ENCODE data around the gene TEAD1.

Gene TEAD1

DNA sequence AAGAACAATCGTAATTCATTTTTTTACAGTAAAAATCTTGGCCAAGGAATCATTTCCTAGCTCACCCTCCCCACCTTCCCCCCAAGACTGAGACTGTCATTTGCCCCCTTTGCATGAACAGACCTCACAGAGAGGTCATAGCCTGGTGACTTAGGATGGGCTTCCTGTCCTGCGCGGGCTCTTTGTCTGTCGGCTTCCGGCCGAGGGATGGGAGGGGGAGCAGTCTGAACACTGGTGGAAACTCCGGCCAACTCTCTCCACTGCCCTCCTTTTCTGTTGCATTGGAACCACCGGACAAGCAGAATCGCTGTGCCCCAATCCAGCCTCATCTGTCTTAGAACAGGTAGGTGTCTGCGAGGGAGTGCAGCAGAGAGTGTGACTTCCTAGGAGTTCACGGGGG lies 41.7 kb downstream of the TEAD1 start:
- no peak for FAIRE-seq

DNA sequence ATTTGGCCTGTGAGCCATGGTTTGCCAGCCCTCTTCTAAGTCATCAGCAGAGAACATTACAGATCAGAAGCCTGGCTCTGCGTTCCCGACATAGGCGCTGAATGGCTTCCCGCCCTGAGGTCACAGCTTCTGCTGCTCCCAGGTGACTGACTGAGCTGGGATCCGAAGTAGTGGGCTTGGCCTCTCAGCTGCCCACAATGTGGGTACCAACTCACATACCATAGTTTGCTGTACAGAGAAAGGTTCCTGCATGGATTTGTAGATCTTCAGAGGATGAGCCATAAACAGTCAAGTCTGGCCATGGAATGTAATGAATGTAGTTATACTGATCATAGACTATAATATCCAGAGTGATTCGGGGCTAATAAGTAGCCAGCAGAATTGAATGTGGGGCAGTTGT lies 42.6 kb downstream of the TEAD1 start:
- FAIRE-seq, result no peak

DNA sequence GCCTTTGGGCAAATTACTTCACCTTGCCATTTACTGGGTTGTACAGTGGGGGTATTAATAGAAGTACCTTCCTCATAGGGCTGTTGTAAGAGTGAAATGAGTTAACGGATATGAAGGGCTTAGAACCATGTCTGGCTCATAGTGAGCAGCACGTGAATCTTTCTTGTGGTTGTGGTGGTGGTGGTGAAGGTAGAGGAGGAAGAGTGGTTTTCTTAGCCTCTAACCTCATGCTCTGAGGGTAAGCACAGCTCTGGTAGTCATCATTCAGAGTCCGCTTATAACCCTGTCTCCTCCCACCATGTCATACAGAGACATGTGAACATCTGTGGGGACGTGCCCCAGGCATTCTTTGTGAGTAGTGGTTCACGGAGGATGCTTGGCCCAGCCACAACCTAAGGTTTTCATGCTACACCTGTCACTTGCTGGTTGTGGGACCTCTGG lies 43.6 kb downstream of the TEAD1 start:
- no peak for FAIRE-seq

DNA sequence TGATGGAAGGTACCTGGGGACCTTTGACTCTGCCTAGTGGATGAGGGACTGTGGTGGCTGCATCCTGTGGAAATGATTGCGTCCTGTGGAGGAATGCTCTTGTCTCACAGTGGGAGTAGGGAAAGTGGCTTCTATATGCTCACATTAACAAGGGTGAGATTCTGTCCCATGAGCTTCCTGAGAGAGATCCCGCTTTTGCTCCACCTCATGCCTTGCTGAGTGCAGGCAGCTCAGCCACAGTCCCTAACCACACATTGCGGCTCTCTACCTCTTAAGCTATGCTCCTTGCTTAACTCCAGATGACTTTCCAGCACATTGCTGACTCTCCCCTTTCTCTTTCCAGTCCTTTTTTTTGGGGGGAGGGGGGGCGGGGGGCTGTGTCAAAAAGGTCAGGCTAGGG lies 45.0 kb downstream of the TEAD1 start:
- FAIRE-seq, result no peak

DNA sequence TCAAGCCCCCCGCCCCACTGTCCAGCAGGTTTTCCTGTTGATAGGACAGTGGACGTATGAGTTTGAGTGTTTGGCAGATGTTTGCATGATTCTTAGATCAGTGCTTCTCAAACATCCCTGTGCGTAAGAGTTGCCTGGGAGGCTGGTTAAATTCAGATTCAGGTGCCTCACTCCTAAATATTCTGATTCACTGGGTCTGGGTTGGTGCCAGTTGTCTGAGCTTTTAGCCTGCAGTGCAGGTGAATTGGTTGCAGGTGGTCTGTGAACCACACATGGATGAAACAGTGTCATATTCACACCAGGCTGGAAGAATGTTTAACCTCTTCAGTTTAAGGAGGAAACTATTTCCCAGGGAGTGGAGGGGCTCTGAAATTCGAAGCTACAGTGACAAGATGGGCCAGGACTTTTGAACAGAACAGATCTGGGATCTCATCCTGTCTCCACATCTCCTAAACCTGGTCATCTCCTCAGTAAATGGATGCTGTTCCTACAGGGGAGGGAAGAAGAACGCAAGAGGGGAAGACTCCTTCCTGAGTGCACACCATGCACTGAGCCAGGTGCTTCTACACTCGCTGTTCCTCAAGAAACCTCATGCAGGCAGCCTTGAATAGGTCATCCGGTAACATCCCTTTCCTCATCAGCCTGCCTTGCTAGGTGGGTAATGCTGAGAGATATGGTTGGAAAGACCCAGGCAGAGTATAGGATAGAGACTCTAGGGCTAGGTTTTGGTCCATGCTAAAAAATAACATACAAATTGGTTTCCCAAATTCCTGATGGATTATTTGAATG lies 47.8 kb downstream of the TEAD1 start:
- FAIRE-seq, result no peak

DNA sequence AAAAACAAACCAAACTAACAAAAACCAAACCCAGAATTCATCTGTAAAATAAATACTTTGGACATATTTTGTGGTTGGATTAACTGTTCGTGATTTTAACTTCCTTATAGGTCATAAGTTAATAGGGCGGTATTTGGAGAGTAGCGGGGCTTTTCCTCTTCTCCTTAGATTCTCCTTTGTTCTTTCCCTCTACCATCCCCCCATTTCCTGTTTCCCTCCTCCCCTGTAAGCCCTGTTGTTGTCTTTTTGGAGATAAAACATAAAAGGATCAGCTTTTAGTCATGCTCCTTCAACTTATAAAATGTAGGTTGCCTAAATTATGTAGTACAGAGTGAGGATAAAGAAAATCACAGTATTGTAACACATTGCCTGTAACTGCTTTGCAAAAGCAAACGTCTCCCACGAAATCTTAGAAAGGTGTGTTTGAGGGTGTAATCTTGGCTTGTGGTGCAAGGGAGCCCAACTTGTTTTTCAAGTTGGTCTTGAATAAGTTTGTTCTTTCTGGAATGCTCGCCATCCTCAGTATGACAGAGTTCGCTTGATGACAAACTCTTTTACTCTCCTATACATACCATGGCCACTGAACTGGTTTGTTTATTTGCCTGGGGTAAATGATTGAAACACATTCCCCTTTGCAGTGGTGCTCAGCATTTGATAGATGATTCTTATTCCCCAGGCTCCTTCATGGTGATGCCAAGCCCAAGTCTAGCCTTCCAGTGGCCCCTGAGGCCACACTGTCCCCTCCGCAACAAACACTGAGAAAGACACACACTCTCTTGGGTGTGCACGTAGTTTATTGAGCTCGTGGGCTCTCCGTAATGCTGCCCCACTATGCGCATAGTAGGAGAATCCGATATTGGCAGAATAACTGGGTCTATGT lies 49.4 kb downstream of the TEAD1 start:
- FAIRE-seq, result no peak

DNA sequence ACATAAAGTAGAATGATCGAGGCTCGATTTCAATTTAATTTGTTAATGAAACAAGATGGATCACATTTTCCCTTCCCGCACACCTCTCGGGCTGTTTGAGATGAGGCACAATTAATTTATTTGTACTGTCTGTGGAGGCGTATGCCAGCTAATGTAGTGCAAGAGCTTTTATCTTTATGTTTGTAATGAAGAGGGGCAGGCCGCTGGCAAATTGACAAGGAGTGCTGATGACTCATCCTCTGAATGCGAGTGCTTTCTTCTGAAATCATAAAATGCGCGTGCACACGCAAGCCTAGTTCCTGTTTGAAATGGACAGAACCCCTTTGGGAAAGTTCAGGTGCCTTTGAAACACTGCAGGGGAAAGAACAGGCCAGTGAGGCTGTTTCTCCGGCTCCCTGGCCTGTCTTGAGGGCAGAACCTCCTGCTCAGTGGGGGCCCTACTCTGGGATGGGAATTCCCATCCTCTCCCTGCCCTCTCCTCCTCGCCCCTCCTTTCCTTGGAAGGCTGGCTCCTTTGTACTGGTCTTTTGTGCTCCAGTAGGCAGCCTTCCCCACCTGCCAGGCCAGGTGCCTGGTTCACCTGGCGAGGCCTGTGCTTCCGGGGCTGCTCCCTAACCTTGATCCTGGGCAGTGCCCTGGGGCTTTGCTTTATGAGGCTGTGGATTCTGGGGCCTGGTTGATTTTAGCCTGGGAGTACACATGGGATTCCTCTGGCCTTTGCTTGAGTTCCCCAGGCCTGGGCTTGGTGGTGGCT lies 50.3 kb downstream of the TEAD1 start:
- no peak for FAIRE-seq

DNA sequence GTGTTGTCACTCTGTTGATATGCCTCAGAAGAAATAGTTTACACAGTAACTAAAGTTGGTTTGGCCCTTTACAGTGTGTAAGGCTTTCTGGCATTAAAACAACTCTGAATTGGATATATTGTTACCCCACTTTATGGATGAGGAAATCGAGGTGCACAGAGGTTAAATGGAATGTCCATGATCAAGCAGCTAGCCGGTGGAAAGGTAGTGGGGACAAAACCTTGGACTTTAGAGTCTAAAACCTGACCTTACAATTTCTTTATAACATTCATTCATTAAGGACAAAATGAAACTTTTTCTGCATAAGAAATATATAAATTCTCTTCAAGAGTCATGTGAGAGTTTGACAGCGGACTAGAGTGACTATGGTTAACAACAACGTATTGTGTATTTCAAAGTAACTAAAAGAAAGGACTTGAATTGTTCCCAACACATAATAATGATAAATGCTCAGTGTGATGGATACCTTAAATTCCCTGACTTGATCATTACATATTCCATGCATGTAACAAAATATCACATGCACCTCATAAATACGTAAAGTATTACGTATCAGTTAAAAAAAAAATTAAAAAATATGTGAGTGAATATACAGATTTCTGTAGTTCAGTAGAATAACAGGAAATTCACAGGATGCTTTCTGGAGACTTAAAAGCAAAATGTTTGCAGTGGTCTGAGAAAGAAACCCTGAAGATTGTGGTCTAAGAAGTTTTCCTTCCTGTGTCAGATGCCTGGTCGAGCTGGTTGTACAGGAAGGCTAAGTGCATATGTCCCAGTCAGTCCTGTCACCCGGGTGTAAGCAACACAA lies 51.0 kb downstream of the TEAD1 start:
- no peak for FAIRE-seq

DNA sequence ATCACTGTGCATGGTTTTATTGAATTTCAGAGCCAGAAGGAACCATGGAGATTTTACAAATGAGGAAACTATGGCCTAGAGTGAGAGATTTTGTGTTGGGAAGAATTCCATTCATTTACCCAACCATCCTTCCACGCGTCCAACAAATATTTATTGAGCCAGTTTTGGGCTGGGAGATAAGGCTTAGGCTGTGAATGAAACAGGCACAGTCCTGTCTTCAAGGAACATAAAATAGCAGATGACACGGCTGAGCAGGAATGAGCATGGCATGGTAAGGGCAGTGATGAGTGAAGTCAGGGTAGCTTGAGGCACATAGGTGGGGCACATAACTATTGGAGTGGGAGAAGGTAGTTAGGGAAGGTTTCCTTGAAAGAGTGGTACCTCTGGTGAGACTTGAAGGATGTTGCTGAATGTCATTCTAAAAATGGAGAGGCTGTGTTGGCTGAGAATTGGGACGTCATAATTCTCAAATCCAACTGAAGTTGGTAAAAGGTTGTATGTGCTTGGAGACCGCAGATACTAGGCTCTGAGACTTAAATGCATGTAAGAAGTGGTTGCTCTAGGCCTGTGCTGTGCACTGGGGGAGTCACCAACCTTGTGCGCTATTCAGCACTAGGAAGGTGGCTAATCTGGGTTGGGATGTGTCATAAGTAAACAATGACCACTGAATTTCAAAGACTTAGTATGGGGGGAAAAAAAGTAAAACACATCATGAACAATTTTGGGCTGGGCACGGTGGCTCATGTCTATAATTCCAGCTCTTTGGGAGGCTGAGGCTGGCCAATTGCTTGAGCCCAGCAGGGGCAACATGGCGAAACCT lies 51.9 kb downstream of the TEAD1 start:
- FAIRE-seq, result no peak

DNA sequence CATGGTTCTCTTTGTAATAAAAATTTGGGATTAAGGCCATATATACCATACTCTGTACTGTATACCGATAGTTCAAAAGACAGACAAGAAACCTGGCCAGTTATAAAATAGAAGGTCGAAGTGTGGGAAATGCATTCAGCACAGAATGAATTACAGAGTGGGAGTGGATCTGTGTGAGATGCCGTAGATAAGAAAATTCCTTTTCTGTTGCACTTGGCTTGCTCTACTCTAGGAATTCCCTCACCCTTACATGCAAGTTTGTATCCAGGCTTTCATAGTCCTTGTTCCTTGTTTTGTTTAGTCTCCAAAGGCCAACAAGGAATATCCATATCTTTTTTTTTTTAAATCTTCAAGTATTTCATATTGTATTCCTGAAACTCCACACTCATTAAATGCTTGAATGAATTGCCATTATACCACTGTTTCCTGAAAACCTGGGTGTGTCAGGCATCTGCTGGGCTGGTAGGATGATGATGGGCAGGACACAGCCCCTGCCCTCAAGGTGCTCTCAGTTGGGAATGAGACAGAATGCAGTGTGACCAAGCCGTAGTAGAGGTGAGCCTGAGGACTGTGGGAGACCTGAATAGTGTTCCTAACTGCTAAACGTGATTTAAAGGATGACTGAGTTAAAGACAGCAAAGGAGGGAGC lies 53.5 kb downstream of the TEAD1 start:
- FAIRE-seq, result no peak

DNA sequence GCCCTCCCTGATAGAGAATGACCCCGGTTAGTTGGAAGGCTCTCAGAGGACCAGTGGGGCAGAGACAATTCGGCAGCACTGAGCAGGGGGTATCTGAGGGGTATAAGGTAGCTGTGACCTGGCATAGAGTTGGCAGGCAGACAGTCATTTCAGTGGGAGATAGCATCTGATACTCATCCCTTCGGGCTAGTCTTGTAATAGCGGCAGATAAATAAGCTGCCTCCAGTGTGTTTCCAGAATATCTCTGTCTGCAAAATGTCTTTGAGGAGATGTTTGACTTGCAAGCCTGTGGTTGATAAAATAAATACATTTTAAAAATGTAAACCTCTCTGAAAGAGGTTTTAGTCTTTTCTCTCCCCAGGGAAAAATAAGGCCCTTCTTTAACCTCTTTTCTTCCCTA lies 54.2 kb downstream of the TEAD1 start:
- no peak for FAIRE-seq

DNA sequence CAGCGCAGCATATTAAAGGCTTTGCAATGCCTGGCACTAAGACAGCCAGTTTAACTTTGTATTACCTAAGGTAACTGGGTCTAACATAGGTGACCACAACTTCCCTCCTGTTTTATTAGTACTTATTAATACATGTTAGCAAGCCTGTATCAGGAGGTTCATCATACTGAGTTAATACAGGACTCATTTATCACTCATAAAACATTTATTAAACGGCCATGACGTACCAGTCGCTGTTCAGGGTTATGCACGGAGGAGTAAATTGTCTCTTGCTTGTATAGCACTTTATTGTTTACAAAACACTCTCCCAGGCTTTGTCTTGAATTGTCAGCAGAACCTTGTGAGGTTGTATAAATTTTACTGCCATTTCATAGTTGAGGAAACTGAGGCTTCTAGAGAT lies 55.7 kb downstream of the TEAD1 start:
- no peak for FAIRE-seq

DNA sequence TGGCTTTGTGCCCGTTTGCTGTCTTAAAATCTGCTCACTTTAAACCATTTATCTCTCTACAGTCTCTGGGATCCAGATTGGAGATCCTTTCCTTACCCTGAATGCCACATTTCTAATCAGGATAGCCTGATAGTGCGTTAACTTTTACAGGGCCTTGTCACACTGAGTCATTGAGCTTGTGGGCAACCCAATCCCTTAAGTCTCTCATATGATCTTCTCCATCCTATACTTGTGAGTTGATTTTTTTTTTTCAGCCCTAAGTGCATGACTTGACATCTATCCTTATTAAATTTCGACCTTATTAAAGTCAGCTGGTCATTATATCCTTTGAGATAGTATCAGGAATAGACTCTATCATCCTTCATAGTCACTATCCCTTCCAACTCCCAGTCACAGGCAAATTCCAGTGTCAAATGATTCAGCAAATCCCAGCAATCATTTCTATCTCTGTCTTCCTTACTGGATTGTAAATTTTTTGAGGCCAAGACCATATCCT lies 57.7 kb downstream of the TEAD1 start:
- FAIRE-seq, result no peak

DNA sequence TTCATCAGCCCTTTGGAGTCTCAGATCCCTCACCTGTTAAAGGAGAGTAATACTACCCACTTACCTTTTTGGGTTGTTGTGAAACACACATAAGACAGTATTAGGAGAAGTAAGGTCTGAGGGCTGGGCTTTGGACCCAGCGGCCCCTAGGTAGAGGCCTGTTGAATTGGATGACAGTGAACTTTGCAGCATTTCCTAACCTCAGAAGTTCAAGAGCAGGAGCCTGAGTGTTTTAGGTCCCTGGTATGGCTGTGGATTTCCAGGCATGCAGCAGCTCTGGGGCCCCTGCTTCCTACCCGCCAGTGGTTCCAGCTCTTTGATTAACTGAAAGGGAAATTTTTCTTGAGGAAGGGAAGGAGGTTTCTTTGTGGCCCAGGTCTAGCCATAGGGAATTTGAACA lies 58.9 kb downstream of the TEAD1 start:
- FAIRE-seq, result no peak

DNA sequence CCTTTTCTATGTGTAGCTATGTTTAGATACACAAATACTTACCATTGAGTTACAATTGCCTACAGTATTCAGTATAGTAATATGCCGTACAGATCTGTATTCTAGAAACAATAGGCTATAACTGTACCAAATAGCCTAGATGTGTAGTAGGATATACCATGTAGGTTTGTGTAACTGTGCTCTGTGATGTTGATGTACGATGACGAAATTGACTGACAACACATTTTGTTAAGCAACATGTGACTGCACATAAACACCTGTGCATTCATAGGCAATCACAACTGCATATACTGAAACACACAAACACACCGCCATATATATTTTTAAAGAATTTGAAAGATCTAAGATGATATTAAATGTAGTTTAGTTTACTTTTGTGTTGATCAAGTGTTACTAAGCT lies 60.4 kb downstream of the TEAD1 start:
- FAIRE-seq, result no peak

DNA sequence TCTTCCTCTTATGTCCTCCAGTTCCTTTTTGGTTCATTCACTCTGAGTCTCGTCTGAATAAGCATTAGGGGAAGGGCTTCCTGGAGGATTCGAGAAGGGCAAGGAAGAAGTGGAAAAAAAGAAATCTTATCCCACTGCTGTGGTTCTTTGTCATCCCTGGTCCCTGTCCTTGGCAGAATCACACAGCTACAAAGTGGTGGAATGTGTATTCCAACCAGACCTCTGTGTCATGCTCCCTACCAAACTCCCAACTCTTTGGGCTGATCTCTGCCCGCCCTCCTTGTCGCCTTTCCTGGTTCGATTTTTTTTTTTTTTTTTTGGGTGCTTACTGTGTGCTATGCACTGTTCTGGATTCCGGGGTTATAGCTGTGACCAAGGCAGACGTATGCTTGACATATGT lies 61.0 kb downstream of the TEAD1 start:
- no peak for FAIRE-seq

DNA sequence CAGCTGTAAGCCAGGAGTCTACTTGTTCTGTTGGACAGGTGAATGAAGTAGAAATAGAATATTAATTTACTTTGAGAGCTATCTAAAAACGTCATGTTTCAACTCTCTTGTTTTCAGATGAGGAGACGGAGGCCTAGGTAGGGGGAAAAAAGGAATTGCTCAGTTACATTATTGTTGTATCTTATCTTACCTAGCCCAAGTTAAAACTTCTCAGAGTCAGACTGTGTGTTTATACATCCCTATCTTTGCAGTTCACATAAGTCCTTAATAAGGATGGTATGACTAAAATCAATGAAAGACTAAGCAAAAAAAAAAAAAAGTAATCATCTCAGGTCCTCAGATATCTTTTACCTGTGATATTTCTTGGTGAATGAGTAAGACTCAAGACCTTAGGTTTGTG lies 62.8 kb downstream of the TEAD1 start:
- no peak for FAIRE-seq

DNA sequence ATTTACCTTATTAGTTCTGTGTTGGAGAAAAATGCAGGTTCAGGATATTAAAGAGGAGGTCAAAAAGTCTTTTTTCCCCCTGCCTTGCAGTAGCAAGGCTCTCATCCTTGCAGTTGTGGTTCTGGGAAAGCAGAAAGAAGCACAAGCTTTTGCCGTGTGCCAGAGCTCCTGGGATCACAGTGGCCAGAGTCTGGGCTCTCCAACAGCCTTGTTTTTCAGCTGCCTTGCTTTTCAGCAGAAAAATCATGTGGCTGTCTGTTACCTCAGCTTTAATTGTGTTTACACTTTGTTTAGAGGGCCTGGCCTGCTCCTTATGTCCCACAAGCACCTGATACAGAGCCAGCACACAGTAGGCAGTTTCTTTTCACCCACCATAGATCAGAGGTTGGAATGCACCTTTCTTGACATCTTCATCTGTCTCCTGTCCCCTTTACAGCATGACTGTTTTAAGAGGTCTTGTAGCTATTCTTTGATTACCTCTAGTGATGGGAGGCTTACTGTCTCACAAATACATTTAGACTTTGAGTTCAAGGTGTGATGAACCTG lies 67.5 kb downstream of the TEAD1 start:
- no peak for FAIRE-seq

DNA sequence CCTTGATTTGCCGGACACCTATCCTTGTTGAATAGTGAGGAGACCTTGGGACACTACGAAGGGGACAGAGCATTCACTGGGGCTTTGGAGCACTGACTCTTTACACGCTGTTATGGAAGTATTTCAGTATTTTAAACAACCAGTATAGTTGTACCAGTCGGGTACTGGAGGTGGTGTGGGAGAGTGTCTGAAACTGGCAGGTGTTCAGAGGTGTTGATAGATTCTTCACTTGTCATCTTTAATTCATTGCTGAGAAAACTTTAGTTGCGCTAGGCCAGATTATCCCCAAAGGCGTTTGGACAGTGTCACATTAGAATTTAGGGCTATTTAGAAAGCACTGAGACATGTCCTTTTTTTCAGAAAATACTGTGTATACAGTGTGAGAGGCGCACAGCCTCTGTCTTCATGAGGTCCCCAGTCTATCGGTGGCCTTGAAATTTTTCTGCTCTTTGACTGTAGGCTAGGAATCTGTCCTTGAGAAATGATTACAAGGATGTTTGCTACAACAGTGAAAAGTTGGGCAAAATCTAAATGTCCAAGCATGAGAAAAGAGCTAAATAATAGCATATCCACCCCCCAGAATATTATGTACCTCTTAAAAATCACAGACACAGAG lies 69.7 kb downstream of the TEAD1 start:
- no peak for FAIRE-seq

DNA sequence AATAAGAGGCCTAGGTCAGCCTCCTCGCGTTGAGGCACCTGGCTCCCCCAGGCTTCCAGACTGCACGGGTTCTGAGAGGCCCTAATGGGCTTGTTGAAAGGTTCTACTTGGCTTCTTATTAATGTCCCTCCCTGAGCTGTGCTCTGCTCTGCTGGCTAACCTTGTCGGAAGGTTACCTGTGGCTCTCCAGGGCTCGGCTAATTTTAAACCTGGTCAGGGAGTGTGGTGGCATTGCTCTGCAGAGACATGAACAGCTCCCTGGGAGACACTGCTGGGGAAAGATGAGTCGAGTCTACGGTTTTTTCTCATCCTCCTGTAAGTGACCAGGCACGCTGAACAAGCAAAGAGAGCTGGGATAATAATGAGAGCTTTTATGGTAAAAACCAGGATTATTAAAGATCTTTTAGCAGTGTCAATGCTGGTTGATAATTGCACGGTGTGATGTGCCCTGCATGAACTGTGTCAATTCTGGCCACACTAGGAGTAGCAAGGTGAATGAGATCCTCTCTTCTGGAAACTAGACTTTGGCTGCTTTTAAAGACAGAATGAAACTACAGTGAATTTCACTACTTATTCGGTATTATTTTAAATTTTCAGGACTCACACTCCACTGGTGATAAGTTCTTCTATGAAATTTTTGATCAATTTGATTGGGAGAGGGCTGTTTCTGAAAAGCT lies 70.7 kb downstream of the TEAD1 start:
- no peak for FAIRE-seq
